ENCODE results near the gene SLC66A2. TPM values are rescaled to one million over a fixed set of nuclear protein-coding genes. Genes with fewer than 3 reads are reported as not detected.
A peak's percentile ranks its signal among the peaks of the same experiment; 100 is the strongest.

SLC66A2 gene
- total RNA-seq, 4 donors from 2014 or later, result 93.5 to 193 (median 100) TPM

- H3K4me1 ChIP-seq, result peaks cover 71 to 72% of the 10 kb centered on the region in 2 donors
- no peaks in the 10 kb centered on the region for H3K27me3 ChIP-seq
- WGBS, 2 donors, result 88 to 89% methylated on average over 17 to 22 of the region's 23 CpGs
- no peaks in the 10 kb centered on the region for H3K9me3 ChIP-seq
- TF ChIP-seq, protein P1, sequence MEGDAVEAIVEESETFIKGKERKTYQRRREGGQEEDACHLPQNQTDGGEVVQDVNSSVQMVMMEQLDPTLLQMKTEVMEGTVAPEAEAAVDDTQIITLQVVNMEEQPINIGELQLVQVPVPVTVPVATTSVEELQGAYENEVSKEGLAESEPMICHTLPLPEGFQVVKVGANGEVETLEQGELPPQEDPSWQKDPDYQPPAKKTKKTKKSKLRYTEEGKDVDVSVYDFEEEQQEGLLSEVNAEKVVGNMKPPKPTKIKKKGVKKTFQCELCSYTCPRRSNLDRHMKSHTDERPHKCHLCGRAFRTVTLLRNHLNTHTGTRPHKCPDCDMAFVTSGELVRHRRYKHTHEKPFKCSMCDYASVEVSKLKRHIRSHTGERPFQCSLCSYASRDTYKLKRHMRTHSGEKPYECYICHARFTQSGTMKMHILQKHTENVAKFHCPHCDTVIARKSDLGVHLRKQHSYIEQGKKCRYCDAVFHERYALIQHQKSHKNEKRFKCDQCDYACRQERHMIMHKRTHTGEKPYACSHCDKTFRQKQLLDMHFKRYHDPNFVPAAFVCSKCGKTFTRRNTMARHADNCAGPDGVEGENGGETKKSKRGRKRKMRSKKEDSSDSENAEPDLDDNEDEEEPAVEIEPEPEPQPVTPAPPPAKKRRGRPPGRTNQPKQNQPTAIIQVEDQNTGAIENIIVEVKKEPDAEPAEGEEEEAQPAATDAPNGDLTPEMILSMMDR (IDR thresholded peaks at IDR 0.05), result no peak
- TF ChIP-seq POLR2A (IDR thresholded peaks at IDR 0.05), result no peak
- intact Hi-C loops (cut with DNase I), result no loop called here
- DNase-seq, result no peak
- peak overlapping the region; percentile 84 to 98 (median 91) for H3K27ac ChIP-seq
- peaks cover 0 to 4% of the 10 kb centered on the region in 2 donors for H3K36me3 ChIP-seq
- no peak overlapping the region for H3K4me3 ChIP-seq (replicated peaks in 1 of 3)
Measured at GRCh38 chr18:79948719-79949411, 2.6 kb downstream of the SLC66A2 start.

GRCh38 chr18:79947881-79948610 lies 3.4 kb downstream of the SLC66A2 start:
- TF ChIP-seq POLR2A (IDR thresholded peaks at IDR 0.05), result peak in 1 of 2 donors; percentile 57
- TF ChIP-seq, protein P1 (IDR thresholded peaks at IDR 0.05), result peak in 1 of 6 experiments; percentile 4
- peak; percentile 91 for DNase-seq
- intact Hi-C loops (cut with DNase I), result no loop called here
- Histone ChIP-seq H3K4me1 (peaks cover 67 to 69% of the 10 kb centered on the region in 2 donors), H3K27ac (peak overlapping the region; percentile 84 to 98 (median 91)), H3K27me3 (no peaks in the 10 kb centered on the region), H3K9me3 (no peaks in the 10 kb centered on the region), H3K36me3 (peaks cover 0 to 5% of the 10 kb centered on the region in 2 donors), H3K4me3 (replicated peaks in 1 of 3) (no peak overlapping the region)
- WGBS, 2 donors, result 70 to 74% methylated on average over 14 of the region's 15 CpGs

- no peaks in the 10 kb centered on the region for H3K9me3 ChIP-seq
- 75 to 89% methylated on average over 11 of the region's 14 CpGs for WGBS, 2 donors
- intact Hi-C loops (cut with DNase I), result no loop called here
- no peaks in the 10 kb centered on the region for H3K27me3 ChIP-seq
- H3K36me3 ChIP-seq, result peaks cover 1 to 14% of the 10 kb centered on the region in 2 donors
- peak overlapping the region; percentile 24 to 98 (median 91) for H3K27ac ChIP-seq
- H3K4me3 ChIP-seq (replicated peaks in 1 of 3), result no peak overlapping the region
- peak; percentile 80 to 82 for DNase-seq
- H3K4me1 ChIP-seq, result peaks cover 59 to 65% of the 10 kb centered on the region in 2 donors
- TF ChIP-seq, protein P1 (IDR thresholded peaks at IDR 0.05), result no peak
- TF ChIP-seq POLR2A (IDR thresholded peaks at IDR 0.05), result peak in 1 of 2 donors; percentile 51
Measured at GRCh38 chr18:79947054-79947755, 4.2 kb downstream of the SLC66A2 start.

- H3K36me3 ChIP-seq, result peaks cover 17 to 27% of the 10 kb centered on the region in 2 donors
- DNase-seq, result no peak
Measured at GRCh38 chr18:79945118-79946042, 6.1 kb downstream of the SLC66A2 start.

More at GRCh38 chr18:79945118-79946042, 6.1 kb downstream of the SLC66A2 start:
- intact Hi-C loops (cut with DNase I), result no loop called here
- no peak for TF ChIP-seq POLR2A (IDR thresholded peaks at IDR 0.05)
- Histone ChIP-seq H3K4me3 (replicated peaks in 1 of 3) (no peak overlapping the region), H3K9me3 (no peaks in the 10 kb centered on the region), H3K4me1 (peaks cover 64 to 66% of the 10 kb centered on the region in 2 donors), H3K27ac (peak overlapping the region in 2 of 3 donors; percentile 91 to 98), H3K27me3 (no peaks in the 10 kb centered on the region)
- 82 to 83% methylated on average over 14 to 15 of the region's 17 CpGs for WGBS, 2 donors
